ENCODE data around the gene IFI44.

Gene IFI44

DNA sequence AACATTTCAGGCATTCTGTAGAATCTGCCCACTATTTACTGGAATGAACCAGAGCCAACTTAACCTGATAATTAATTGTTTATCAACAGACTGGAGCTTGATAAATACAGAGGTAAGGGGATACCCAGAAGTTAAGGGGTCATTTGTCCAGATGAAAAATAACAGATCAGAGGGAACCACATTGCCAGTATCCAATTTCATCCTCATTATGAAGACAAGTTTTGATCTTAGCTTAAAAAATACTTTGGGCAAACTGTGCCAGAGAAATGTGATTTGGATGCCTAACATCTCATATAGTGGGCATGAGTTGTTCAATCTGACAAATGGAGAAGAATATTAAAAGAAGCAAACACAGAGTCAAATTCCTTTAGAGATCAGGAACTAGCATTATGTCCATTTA lies 63.7 kb downstream of the IFI44 start:
- Mint-ChIP-seq H3K4me3 (no peak overlapping the region), H3K27me3 (peaks cover 12% of the 10 kb centered on the region), H3K27ac (no peak overlapping the region), H3K4me1 (no peaks in the 10 kb centered on the region), H3K9me3 (no peaks in the 10 kb centered on the region)
- DNase-seq (no peak), ATAC-seq (no peak)

Measured in stimulated activated naive CD8-positive, alpha-beta T cell treated with anti-CD3 and anti-CD28 coated beads, Interleukin-15, amount 100 ng/mL, for 72 hours (primary cell).